GM12878 (cell line): Measurements from ENCODE around the gene NHS.

Source experiments
- CEBPB ChIP-seq, 2 experiments: fragments of 150-350 bp in 1 of 2; IDR thresholded peaks; 2 replicates each; pipeline ENCODE4 v1.6.1; 2012 to 2014; ENCODE audit warnings: low read depth in 2 of 2, low read length in 2 of 2, borderline replicate concordance in 1 of 2, inconsistent platforms in 1 of 2
- CREB1 ChIP-seq: IDR thresholded peaks from 2 replicates; pipeline ENCODE4 v1.6.1; 2012; ENCODE audit warnings: low read depth, mild to moderate bottlenecking, inconsistent platforms
- CTCF ChIP-seq, 3 experiments: IDR thresholded peaks in 2 of 3; conservative IDR thresholded peaks in 1 of 3; 2 replicates each; pipeline ENCODE4 v1.5.1; 2011; ENCODE audit warnings: low read depth in 3 of 3, low read length in 3 of 3, mild to moderate bottlenecking in 3 of 3, control low read depth in 2 of 3, moderate library complexity in 2 of 3, inconsistent platforms in 1 of 3, mixed read lengths in 1 of 3; ENCODE audit not compliant: control insufficient read depth in 2 of 3, insufficient read depth in 1 of 3; ENCODE audit errors: extremely low read depth in 1 of 3
- EGR1 ChIP-seq, 2 experiments: IDR thresholded peaks; 1 replicate in 1 of 2; 2 replicates in 1 of 2; pipeline ENCODE4 v1.6.1; 2011 to 2012; ENCODE audit warnings: low read depth in 2 of 2, low read length in 2 of 2, borderline replicate concordance in 1 of 2, mild to moderate bottlenecking in 1 of 2, moderate library complexity in 1 of 2
- GABPA ChIP-seq: IDR thresholded peaks from 2 replicates; pipeline ENCODE4 v1.6.1; 2014; ENCODE audit warnings: antibody characterized with exemption, low read depth, mild to moderate bottlenecking, inconsistent platforms
- POLR2A ChIP-seq: IDR thresholded peaks from 2 replicates; pipeline ENCODE4 v1.6.1; 2011; ENCODE audit warnings: low read depth, mild to moderate bottlenecking, low read length
- REST ChIP-seq: IDR thresholded peaks from 2 replicates; pipeline ENCODE4 v1.6.1; 2012; ENCODE audit warnings: mild to moderate bottlenecking, low read depth, low read length
- TAF1 ChIP-seq: IDR thresholded peaks from 2 replicates; pipeline ENCODE4 v1.6.1; 2011; ENCODE audit warnings: mild to moderate bottlenecking, low read depth, low read length, borderline replicate concordance
- TCF7 ChIP-seq: IDR thresholded peaks from 2 replicates; pipeline ENCODE4 v1.6.1; 2014; ENCODE audit warnings: antibody characterized with exemption, borderline replicate concordance
- ZBTB4 ChIP-seq: fragments of 450-650 bp; formaldehyde crosslinking; IDR thresholded peaks from 2 replicates; pipeline ENCODE4 v1.4.0; 2022; ENCODE audit warnings: mild to moderate bottlenecking, moderate library complexity
- ZNF207 ChIP-seq: fragments of 450-650 bp; IDR thresholded peaks from 2 replicates; pipeline ENCODE4 v1.6.1; 2014; ENCODE audit warnings: antibody characterized with exemption, mild to moderate bottlenecking, borderline replicate concordance
- TF ChIP-seq, protein P1 (sequence below): fragments of 450-650 bp; IDR thresholded peaks from 2 replicates; pipeline ENCODE4 v1.6.1; 2018; ENCODE audit warnings: borderline replicate concordance, mild to moderate bottlenecking; ENCODE audit not compliant: partially characterized antibody
- TF ChIP-seq, protein P2 (sequence below): fragments of 450-650 bp; IDR thresholded peaks from 2 replicates; pipeline ENCODE4 v1.6.1; 2016; ENCODE audit warnings: mild to moderate bottlenecking

GRCh38 chrX:17643528-17643927 is 268.5 kb downstream of the NHS start:
- TF ChIP-seq GABPA (no peak), POLR2A (no peak), EGR1 (IDR thresholded peaks at IDR 0.05; ENCODE audit: borderline replicate concordance in 1 of 2, low read depth in 2 of 2, low read length in 2 of 2) (no peak), TAF1 (no peak), ZBTB4 (no peak), TCF7 (no peak), REST (no peak), CREB1 (no peak), CTCF (IDR thresholded peaks at IDR 0.05 in 2 of 3, conservative IDR thresholded peaks at IDR 0.05 in 1 of 3; ENCODE audit: control insufficient read depth in 2 of 3, extremely low read depth in 1 of 3, insufficient read depth in 1 of 3, low read depth in 3 of 3, low read length in 3 of 3) (no peak), CEBPB (IDR thresholded peaks at IDR 0.05; ENCODE audit: borderline replicate concordance in 1 of 2, low read depth in 2 of 2, low read length in 2 of 2) (no peak), ZNF207 (no peak)
- TF ChIP-seq, protein P1, sequence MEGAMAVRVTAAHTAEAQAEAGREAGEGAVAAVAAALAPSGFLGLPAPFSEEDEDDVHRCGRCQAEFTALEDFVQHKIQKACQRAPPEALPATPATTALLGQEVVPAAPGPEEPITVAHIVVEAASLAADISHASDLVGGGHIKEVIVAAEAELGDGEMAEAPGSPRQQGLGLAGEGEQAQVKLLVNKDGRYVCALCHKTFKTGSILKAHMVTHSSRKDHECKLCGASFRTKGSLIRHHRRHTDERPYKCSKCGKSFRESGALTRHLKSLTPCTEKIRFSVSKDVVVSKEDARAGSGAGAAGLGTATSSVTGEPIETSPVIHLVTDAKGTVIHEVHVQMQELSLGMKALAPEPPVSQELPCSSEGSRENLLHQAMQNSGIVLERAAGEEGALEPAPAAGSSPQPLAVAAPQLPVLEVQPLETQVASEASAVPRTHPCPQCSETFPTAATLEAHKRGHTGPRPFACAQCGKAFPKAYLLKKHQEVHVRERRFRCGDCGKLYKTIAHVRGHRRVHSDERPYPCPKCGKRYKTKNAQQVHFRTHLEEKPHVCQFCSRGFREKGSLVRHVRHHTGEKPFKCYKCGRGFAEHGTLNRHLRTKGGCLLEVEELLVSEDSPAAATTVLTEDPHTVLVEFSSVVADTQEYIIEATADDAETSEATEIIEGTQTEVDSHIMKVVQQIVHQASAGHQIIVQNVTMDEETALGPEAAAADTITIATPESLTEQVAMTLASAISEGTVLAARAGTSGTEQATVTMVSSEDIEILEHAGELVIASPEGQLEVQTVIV, result no peak
- TF ChIP-seq, protein P2, sequence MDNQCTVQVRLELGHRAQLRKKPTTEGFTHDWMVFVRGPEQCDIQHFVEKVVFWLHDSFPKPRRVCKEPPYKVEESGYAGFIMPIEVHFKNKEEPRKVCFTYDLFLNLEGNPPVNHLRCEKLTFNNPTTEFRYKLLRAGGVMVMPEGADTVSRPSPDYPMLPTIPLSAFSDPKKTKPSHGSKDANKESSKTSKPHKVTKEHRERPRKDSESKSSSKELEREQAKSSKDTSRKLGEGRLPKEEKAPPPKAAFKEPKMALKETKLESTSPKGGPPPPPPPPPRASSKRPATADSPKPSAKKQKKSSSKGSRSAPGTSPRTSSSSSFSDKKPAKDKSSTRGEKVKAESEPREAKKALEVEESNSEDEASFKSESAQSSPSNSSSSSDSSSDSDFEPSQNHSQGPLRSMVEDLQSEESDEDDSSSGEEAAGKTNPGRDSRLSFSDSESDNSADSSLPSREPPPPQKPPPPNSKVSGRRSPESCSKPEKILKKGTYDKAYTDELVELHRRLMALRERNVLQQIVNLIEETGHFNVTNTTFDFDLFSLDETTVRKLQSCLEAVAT, result no peak
